ENCODE results near the gene OR4K14. TPM values are rescaled to one million over a fixed set of nuclear protein-coding genes. Genes with fewer than 3 reads are reported as not detected.

Gene OR4K14
- total RNA-seq, 3 donors from 2014 or later: not detected

Other genes with a start within 250 kb of the OR4K14 start
- gene OR4M1, start 245.8 kb downstream of the OR4K14 start, total RNA-seq: not detected
- not detected for gene OR4N2, start 215.5 kb downstream of the OR4K14 start, total RNA-seq
- not detected for gene OR4K2, start 144.2 kb downstream of the OR4K14 start, total RNA-seq
- not detected for gene OR4K5, start 98.7 kb downstream of the OR4K14 start, total RNA-seq
- not detected for gene OR4K1, start 88.4 kb downstream of the OR4K14 start, total RNA-seq
- not detected for gene OR4K15, start 43.7 kb downstream of the OR4K14 start, total RNA-seq
- gene OR4Q2, start 17.1 kb downstream of the OR4K14 start, total RNA-seq: not detected
- gene OR4K13, start 16.7 kb upstream of the OR4K14 start, total RNA-seq: not detected
- not detected for gene OR4L1, start 40.7 kb upstream of the OR4K14 start, total RNA-seq
- gene OR4K17, start 91.4 kb upstream of the OR4K14 start, total RNA-seq: not detected
- gene OR4N5, start 119.5 kb upstream of the OR4K14 start, total RNA-seq: not detected
- not detected for gene OR11G2, start 171.6 kb upstream of the OR4K14 start, total RNA-seq
- not detected for gene OR11H6, start 204.4 kb upstream of the OR4K14 start, total RNA-seq
- not detected for gene OR11H7, start 209.7 kb upstream of the OR4K14 start, total RNA-seq
- not detected for gene OR11H4, start 220.0 kb upstream of the OR4K14 start, total RNA-seq

All from activated T-cell treated with anti-CD3 and anti-CD28 coated beads, Interleukin-2, amount 50 U/mL, for 4 hours (primary cell).